HG03095 (cell line): ENCODE data around the gene CIB4.

Source experiments
- ATAC-seq: cut with Tn5 transposase; IDR thresholded peaks from one replicate; pipeline ENCODE4 v1.9.1; 2021; ENCODE audit warnings: moderate library complexity; ENCODE audit not compliant: unreplicated experiment

Gene CIB4

GRCh38 chr2:26609839-26610277 is 31.3 kb downstream of the CIB4 start:
- ATAC-seq: no peak

- ATAC-seq: no peak
Measured at GRCh38 chr2:26609205-26609631, 31.9 kb downstream of the CIB4 start.

GRCh38 chr2:26608557-26608956 is 32.6 kb downstream of the CIB4 start:
- ATAC-seq: no peak

- ATAC-seq: no peak
Measured at GRCh38 chr2:26607698-26608097, 33.5 kb downstream of the CIB4 start.

- ATAC-seq: no peak
Measured at GRCh38 chr2:26606847-26607190, 34.3 kb downstream of the CIB4 start.

- ATAC-seq: no peak
Measured at GRCh38 chr2:26605999-26606846, 34.9 kb downstream of the CIB4 start.

- no peak for ATAC-seq
Measured at GRCh38 chr2:26605195-26605998, 35.8 kb downstream of the CIB4 start.

- no peak for ATAC-seq
Measured at GRCh38 chr2:26602575-26602974, 38.6 kb downstream of the CIB4 start.

GRCh38 chr2:26599387-26599786 is 41.8 kb downstream of the CIB4 start:
- no peak for ATAC-seq

GRCh38 chr2:26598996-26599373 is 42.2 kb downstream of the CIB4 start:
- ATAC-seq: no peak

GRCh38 chr2:26598336-26598995 is 42.7 kb downstream of the CIB4 start:
- ATAC-seq: no peak

GRCh38 chr2:26597197-26597596 is 44.0 kb downstream of the CIB4 start:
- ATAC-seq: no peak

- no peak for ATAC-seq
Measured at GRCh38 chr2:26595146-26595545, 46.0 kb downstream of the CIB4 start.

- ATAC-seq: no peak
Measured at GRCh38 chr2:26591619-26592505, 49.3 kb downstream of the CIB4 start.

GRCh38 chr2:26590980-26591618 is 50.1 kb downstream of the CIB4 start:
- ATAC-seq: no peak

GRCh38 chr2:26590508-26590907 is 50.7 kb downstream of the CIB4 start:
- ATAC-seq: no peak

GRCh38 chr2:26588576-26588975 is 52.6 kb downstream of the CIB4 start:
- ATAC-seq: no peak

- ATAC-seq: no peak
Measured at GRCh38 chr2:26587994-26588393, 53.2 kb downstream of the CIB4 start.

GRCh38 chr2:26585966-26586365 is 55.2 kb downstream of the CIB4 start:
- ATAC-seq: no peak

- no peak for ATAC-seq
Measured at GRCh38 chr2:26585100-26585499, 56.1 kb downstream of the CIB4 start.
